HepG2 (cell line): ENCODE results near the gene PTGER3. TPM values are rescaled to one million over a fixed set of nuclear protein-coding genes. Genes with fewer than 3 reads are reported as not detected.

Experiments used
- ATAC-seq: fragments of 200-7000 bp; cut with Tn5 transposase; 3 replicates; pipeline ENCODE4 v1.9.1; 2020; ENCODE audit warnings: mild to moderate bottlenecking, moderate library complexity
- BruUV-seq: library from RNA; stranded (reverse); fragments of 400-500 nt; replicated peaks from 2 replicates; lab custom pipeline; 2021; lab: Mats Ljungman, UMichigan
- CTCF ChIA-PET: fragments of 300-600 bp; formaldehyde crosslinking; extraction: SDS; loops from one replicate; lab custom pipeline; 2021; ENCODE audit warnings: low total read pairs, inconsistent platforms, low intra/inter-chr PET ratio; lab: Yijun Ruan, JAX
- POLR2A ChIA-PET: fragments of 350-600 bp; sonication (Branson Sonifier 250); formaldehyde crosslinking; loops from one replicate; lab custom pipeline; 2020; ENCODE audit warnings: antibody characterized with exemption, inconsistent platforms; lab: Yijun Ruan, JAX
- DNase-seq: peaks from one replicate; pipeline ENCODE4 v3.0.0-alpha.2; 2015; ENCODE audit warnings: low spot score
- FAIRE-seq: peaks from 3 replicates; lab custom pipeline; 2011; peaks lifted over from hg19 to GRCh38; lab: Jason Lieb, UNC
- H2AFZ ChIP-seq: one replicate; pipeline ENCODE4 v1.6.1; 2011; ENCODE audit warnings: low read length, inconsistent platforms
- H3K27ac ChIP-seq: fragments of 300-600 bp; 3 replicates; pipeline ENCODE4 v1.8.0; 2011; ENCODE audit warnings: mixed run types, mild to moderate bottlenecking, mixed read lengths, low read length, inconsistent platforms; ENCODE audit not compliant: insufficient read depth; ENCODE audit errors: extremely low read length
- H3K27me3 ChIP-seq, 2 experiments: fragments of 200-600 bp in 1 of 2; 2 replicates in 1 of 2; 3 replicates in 1 of 2; pipeline versions ENCODE4 v1.6.0 to v1.8.0; 2011; ENCODE audit warnings: low read length in 2 of 2, mild to moderate bottlenecking in 2 of 2, moderate library complexity in 2 of 2, inconsistent platforms in 1 of 2; ENCODE audit not compliant: insufficient read depth in 2 of 2, control insufficient read depth in 1 of 2
- H3K36me3 ChIP-seq, 2 experiments: fragments of 200-600 bp in 1 of 2; replicated peaks in 1 of 2; 2 replicates in 1 of 2; 3 replicates in 1 of 2; pipeline versions ENCODE4 v1.5.1 to v1.8.0; 2011; ENCODE audit warnings: low read length in 2 of 2, inconsistent platforms in 1 of 2; ENCODE audit not compliant: insufficient read depth in 2 of 2, control insufficient read depth in 1 of 2
- H3K4me1 ChIP-seq: 2 replicates; pipeline ENCODE4 v1.5.1; 2012; ENCODE audit warnings: low read length, inconsistent platforms; ENCODE audit not compliant: insufficient read depth
- H3K4me2 ChIP-seq: 2 replicates; pipeline ENCODE4 v1.6.0; 2011; ENCODE audit warnings: low read depth, low read length, inconsistent platforms
- H3K4me3 ChIP-seq, 3 experiments: fragments of 200-600 bp in 1 of 3; sonication (generic), shearing (Covaris generic) in 1 of 3; replicated peaks in 1 of 3; 2 replicates each; pipeline ENCODE4 v1.5.1; 2011 to 2016; ENCODE audit warnings: low read length in 3 of 3, inconsistent platforms in 2 of 3, low read depth in 2 of 3, mild to moderate bottlenecking in 2 of 3, control low read depth in 1 of 3, mixed read lengths in 1 of 3; ENCODE audit not compliant: insufficient read depth in 1 of 3
- H3K79me2 ChIP-seq: one replicate; pipeline ENCODE4 v1.6.1; 2011; ENCODE audit warnings: low read length, inconsistent platforms; ENCODE audit not compliant: insufficient read depth
- H3K9ac ChIP-seq: 2 replicates; pipeline ENCODE4 v1.6.0; 2011; ENCODE audit warnings: mild to moderate bottlenecking, low read depth, low read length, inconsistent platforms; ENCODE audit not compliant: insufficient read depth
- H3K9me3 ChIP-seq: 2 replicates; pipeline ENCODE4 v1.5.1; 2012; ENCODE audit warnings: mild to moderate bottlenecking, low read length
- H4K20me1 ChIP-seq: 2 replicates; pipeline ENCODE4 v1.6.0; 2011; ENCODE audit warnings: inconsistent platforms, mild to moderate bottlenecking, low read length, moderate library complexity; ENCODE audit not compliant: insufficient read depth
- FOXA3 ChIP-seq: IDR thresholded peaks from 2 replicates; pipeline ENCODE4 v1.6.1; 2016; ENCODE audit warnings: missing genetic modification reagents, missing compliant biosample characterization
- FOXO1 ChIP-seq: sonication (generic); formaldehyde crosslinking; IDR thresholded peaks from 2 replicates; pipeline ENCODE4 v1.4.0; 2020; ENCODE audit warnings: missing genetic modification reagents
- GABPB1 ChIP-seq: IDR thresholded peaks from 2 replicates; pipeline ENCODE4 v1.6.1; 2016; ENCODE audit warnings: mild to moderate bottlenecking, missing genetic modification reagents, moderate library complexity, missing compliant biosample characterization
- HNF4A ChIP-seq: sonication (generic); formaldehyde crosslinking; IDR thresholded peaks from 2 replicates; pipeline ENCODE4 v1.4.0; 2020; ENCODE audit warnings: missing genetic modification reagents
- IRF2 ChIP-seq: IDR thresholded peaks from 2 replicates; pipeline ENCODE4 v1.6.1; 2018; ENCODE audit warnings: missing genetic modification reagents, missing compliant biosample characterization
- REL ChIP-seq: sonication (generic); formaldehyde crosslinking; conservative IDR thresholded peaks from 2 replicates; pipeline ENCODE4 v1.8.0; 2022; ENCODE audit warnings: mild to moderate bottlenecking, missing genetic modification reagents, moderate library complexity
- SNRNP70 ChIP-seq: fragments of 200-400 bp; formaldehyde crosslinking; IDR thresholded peaks from 2 replicates; pipeline ENCODE4 v1.6.1; 2017; ENCODE audit warnings: mild to moderate bottlenecking, low read depth, low read length, moderate library complexity
- SPEN ChIP-seq: sonication (generic); formaldehyde crosslinking; IDR thresholded peaks from 2 replicates; pipeline ENCODE4 v1.5.1; 2020; ENCODE audit warnings: low read depth, mild to moderate bottlenecking, missing genetic modification reagents
- TMF1 ChIP-seq: sonication (generic); formaldehyde crosslinking; IDR thresholded peaks from 2 replicates; pipeline ENCODE4 v1.8.1; 2022; ENCODE audit warnings: low read depth, missing genetic modification reagents
- TSC22D2 ChIP-seq: sonication (generic); formaldehyde crosslinking; IDR thresholded peaks from 2 replicates; pipeline ENCODE4 v1.5.1; 2020; ENCODE audit warnings: missing genetic modification reagents, mild to moderate bottlenecking, borderline replicate concordance
- ZNF30 ChIP-seq: sonication (generic); formaldehyde crosslinking; IDR thresholded peaks from 2 replicates; pipeline ENCODE4 v1.5.0; 2020; ENCODE audit warnings: mild to moderate bottlenecking, missing genetic modification reagents
- ZNF577 ChIP-seq: sonication (generic); formaldehyde crosslinking; IDR thresholded peaks from 2 replicates; pipeline ENCODE4 v1.4.0; 2020; ENCODE audit warnings: mild to moderate bottlenecking, low read depth, missing genetic modification reagents, borderline replicate concordance
- ZNF660 ChIP-seq: sonication (generic); formaldehyde crosslinking; IDR thresholded peaks from 2 replicates; pipeline ENCODE4 v1.5.1; 2020; ENCODE audit warnings: mild to moderate bottlenecking, low read depth, missing genetic modification reagents, borderline replicate concordance
- WGBS: methylation state at CpG from one replicate; pipeline ENCODE4 v1.1.6; 2017; ENCODE audit warnings: low lambda C conversion rate; 5-methylcytosine and 5-hydroxymethylcytosine counted together
- in situ Hi-C: cut with HindIII; loops from 2 replicates; pipeline ENCODE4 v1.10.0; 2017; ENCODE audit warnings: low pct_unique_long_range_greater_than_20kb; ENCODE audit not compliant: extremely low pct_ligation_motif_present
- intact Hi-C: fragments of 100-400 bp; cut with micrococcal nuclease; formaldehyde crosslinking; loops from one replicate; pipeline ENCODE4 v1.10.0; 2022; ENCODE audit not compliant: unreplicated experiment
- polyA plus RNA-seq, 8 experiments: library from polyadenylated mRNA; depleted of rRNA in 3 of 8; stranded (reverse) in 7 of 8; unstranded in 1 of 8; fragments of >200 nt; fragmentation: Illumina TruSeq in 4 of 8; extraction: Trizol in 4 of 8; gene quantifications; 2 replicates each; pipeline versions ENCODE4 v1.2.1 to v1.2.3, GENCODE V29; 2011 to 2016; ENCODE audit warnings: low read depth in 4 of 8, missing spikeins in 1 of 8, mixed read lengths in 1 of 8; ENCODE audit not compliant: insufficient read depth in 1 of 8
- total RNA-seq, 5 experiments: library from RNA; depleted of rRNA; stranded (reverse); fragments of >200 nt; fragmentation: Illumina TruSeq; extraction: Trizol; gene quantifications; 2 replicates each; pipeline ENCODE4 v1.2.3, GENCODE V29; 2016; ENCODE audit warnings: low read depth in 1 of 5
- TF ChIP-seq, protein P1 (sequence below): IDR thresholded peaks from 2 replicates; pipeline ENCODE4 v1.6.1; 2016; ENCODE audit warnings: control low read depth
- TF ChIP-seq, protein P2 (sequence below): fragments of 450-650 bp; IDR thresholded peaks from 2 replicates; pipeline ENCODE4 v1.6.1; 2016
- TF ChIP-seq, protein P3 (sequence below): sonication (generic); formaldehyde crosslinking; IDR thresholded peaks from 2 replicates; pipeline ENCODE4 v1.4.0; 2020; ENCODE audit warnings: mild to moderate bottlenecking, missing genetic modification reagents
- TF ChIP-seq, protein P4 (sequence below): sonication (generic); formaldehyde crosslinking; IDR thresholded peaks from 2 replicates; pipeline ENCODE4 v1.8.0; 2022; ENCODE audit warnings: mild to moderate bottlenecking, missing genetic modification reagents, borderline replicate concordance
- TF ChIP-seq, protein P5 (sequence below): IDR thresholded peaks from 2 replicates; pipeline ENCODE4 v1.6.1; 2016; ENCODE audit warnings: missing genetic modification reagents, missing compliant biosample characterization
- TF ChIP-seq, protein P6 (sequence below): sonication (generic); formaldehyde crosslinking; IDR thresholded peaks from 2 replicates; pipeline ENCODE4 v1.4.0; 2020; ENCODE audit warnings: mild to moderate bottlenecking, missing genetic modification reagents

PTGER3 gene
- total and polyA plus RNA-seq, 2 of the 13 experiments (the other 11 are each of a cell fraction or from before 2014, with no cell fraction given) = 0.01 TPM; not detected in 1

DNA sequence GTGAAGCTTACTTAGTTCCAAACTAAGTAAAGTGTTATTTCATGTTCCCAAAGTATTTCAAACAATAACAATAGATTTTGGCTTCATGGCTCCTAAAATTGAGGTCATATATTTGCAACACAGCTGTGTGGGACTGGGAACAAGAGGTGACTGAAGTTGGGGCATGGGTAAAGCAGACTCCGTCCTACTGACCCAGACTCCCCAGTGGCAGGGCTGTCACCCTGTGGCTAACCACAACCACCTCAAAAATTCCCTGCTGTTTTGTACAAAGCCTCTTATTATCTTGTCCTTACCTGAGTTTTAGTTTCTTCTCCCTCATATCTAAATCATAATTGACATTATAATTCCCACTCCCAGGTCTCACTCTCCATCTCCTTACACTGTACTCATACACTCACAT is 117.6 kb downstream of the PTGER3 start:
- no peaks in the 10 kb centered on the region for H3K4me1 ChIP-seq
- in situ Hi-C loops (no loop called here), intact Hi-C loops (no loop called here)
- BruUV-seq = no TSS peak
- 14% methylated on average over 1 of the region's 1 CpG for WGBS
- FAIRE-seq (no peak), ATAC-seq (no peak), DNase-seq (no peak)
- ChIA-PET CTCF (no interaction called here), POLR2A (no interaction called here)
- no peak overlapping the region for H3K27ac ChIP-seq
- H2AFZ ChIP-seq = no peak overlapping the region
- no peaks in the 10 kb centered on the region for H3K36me3 ChIP-seq
- H3K27me3 ChIP-seq = no peaks in the 10 kb centered on the region; a peak in 1 of 5 replicates
- H3K79me2 ChIP-seq = no peaks in the 10 kb centered on the region
- no peak overlapping the region for H3K4me2 ChIP-seq
- no peak overlapping the region for H3K9ac ChIP-seq
- no peak overlapping the region for H3K4me3 ChIP-seq
- no peaks in the 10 kb centered on the region for H4K20me1 ChIP-seq
- peaks cover 18% of the 10 kb centered on the region for H3K9me3 ChIP-seq
- TF ChIP-seq SNRNP70 (no peak), ZNF577 (CRISPR knock-in tag) (no peak), HNF4A (CRISPR knock-in tag) (no peak), ZNF660 (no peak), GABPB1 (no peak), ZNF30 (CRISPR knock-in tag) (no peak), FOXA3 (CRISPR knock-in tag) (no peak), FOXO1 (no peak), IRF2 (CRISPR knock-in tag) (no peak), TMF1 (CRISPR knock-in tag) (no peak), TSC22D2 (no peak), REL (CRISPR knock-in tag) (no peak), SPEN (no peak)
- TF ChIP-seq, protein P1, sequence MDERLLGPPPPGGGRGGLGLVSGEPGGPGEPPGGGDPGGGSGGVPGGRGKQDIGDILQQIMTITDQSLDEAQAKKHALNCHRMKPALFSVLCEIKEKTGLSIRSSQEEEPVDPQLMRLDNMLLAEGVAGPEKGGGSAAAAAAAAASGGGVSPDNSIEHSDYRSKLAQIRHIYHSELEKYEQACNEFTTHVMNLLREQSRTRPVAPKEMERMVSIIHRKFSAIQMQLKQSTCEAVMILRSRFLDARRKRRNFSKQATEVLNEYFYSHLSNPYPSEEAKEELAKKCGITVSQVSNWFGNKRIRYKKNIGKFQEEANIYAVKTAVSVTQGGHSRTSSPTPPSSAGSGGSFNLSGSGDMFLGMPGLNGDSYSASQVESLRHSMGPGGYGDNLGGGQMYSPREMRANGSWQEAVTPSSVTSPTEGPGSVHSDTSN = no peak
- TF ChIP-seq, protein P2, sequence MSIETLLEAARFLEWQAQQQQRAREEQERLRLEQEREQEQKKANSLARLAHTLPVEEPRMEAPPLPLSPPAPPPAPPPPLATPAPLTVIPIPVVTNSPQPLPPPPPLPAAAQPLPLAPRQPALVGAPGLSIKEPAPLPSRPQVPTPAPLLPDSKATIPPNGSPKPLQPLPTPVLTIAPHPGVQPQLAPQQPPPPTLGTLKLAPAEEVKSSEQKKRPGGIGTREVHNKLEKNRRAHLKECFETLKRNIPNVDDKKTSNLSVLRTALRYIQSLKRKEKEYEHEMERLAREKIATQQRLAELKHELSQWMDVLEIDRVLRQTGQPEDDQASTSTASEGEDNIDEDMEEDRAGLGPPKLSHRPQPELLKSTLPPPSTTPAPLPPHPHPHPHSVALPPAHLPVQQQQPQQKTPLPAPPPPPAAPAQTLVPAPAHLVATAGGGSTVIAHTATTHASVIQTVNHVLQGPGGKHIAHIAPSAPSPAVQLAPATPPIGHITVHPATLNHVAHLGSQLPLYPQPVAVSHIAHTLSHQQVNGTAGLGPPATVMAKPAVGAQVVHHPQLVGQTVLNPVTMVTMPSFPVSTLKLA = no peak
- TF ChIP-seq, protein P3, sequence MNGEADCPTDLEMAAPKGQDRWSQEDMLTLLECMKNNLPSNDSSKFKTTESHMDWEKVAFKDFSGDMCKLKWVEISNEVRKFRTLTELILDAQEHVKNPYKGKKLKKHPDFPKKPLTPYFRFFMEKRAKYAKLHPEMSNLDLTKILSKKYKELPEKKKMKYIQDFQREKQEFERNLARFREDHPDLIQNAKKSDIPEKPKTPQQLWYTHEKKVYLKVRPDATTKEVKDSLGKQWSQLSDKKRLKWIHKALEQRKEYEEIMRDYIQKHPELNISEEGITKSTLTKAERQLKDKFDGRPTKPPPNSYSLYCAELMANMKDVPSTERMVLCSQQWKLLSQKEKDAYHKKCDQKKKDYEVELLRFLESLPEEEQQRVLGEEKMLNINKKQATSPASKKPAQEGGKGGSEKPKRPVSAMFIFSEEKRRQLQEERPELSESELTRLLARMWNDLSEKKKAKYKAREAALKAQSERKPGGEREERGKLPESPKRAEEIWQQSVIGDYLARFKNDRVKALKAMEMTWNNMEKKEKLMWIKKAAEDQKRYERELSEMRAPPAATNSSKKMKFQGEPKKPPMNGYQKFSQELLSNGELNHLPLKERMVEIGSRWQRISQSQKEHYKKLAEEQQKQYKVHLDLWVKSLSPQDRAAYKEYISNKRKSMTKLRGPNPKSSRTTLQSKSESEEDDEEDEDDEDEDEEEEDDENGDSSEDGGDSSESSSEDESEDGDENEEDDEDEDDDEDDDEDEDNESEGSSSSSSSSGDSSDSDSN (CRISPR knock-in tag) = no peak
- TF ChIP-seq, protein P4, sequence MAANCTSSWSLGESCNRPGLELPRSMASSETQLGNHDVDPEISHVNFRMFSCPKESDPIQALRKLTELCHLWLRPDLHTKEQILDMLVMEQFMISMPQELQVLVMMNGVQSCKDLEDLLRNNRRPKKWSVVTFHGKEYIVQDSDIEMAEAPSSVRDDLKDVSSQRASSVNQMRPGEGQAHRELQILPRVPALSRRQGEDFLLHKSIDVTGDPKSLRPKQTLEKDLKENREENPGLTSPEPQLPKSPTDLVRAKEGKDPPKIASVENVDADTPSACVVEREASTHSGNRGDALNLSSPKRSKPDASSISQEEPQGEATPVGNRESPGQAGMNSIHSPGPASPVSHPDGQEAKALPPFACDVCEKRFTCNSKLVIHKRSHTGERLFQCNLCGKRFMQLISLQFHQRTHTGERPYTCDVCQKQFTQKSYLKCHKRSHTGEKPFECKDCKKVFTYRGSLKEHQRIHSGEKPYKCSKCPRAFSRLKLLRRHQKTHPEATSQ (CRISPR knock-in tag) = no peak
- TF ChIP-seq, protein P5, sequence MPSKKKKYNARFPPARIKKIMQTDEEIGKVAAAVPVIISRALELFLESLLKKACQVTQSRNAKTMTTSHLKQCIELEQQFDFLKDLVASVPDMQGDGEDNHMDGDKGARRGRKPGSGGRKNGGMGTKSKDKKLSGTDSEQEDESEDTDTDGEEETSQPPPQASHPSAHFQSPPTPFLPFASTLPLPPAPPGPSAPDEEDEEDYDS (CRISPR knock-in tag) = no peak
- TF ChIP-seq, protein P6, sequence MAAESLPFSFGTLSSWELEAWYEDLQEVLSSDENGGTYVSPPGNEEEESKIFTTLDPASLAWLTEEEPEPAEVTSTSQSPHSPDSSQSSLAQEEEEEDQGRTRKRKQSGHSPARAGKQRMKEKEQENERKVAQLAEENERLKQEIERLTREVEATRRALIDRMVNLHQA (CRISPR knock-in tag) = no peak
